Measurements from ENCODE around the gene PRAC1.

PRAC1 gene

DNA sequence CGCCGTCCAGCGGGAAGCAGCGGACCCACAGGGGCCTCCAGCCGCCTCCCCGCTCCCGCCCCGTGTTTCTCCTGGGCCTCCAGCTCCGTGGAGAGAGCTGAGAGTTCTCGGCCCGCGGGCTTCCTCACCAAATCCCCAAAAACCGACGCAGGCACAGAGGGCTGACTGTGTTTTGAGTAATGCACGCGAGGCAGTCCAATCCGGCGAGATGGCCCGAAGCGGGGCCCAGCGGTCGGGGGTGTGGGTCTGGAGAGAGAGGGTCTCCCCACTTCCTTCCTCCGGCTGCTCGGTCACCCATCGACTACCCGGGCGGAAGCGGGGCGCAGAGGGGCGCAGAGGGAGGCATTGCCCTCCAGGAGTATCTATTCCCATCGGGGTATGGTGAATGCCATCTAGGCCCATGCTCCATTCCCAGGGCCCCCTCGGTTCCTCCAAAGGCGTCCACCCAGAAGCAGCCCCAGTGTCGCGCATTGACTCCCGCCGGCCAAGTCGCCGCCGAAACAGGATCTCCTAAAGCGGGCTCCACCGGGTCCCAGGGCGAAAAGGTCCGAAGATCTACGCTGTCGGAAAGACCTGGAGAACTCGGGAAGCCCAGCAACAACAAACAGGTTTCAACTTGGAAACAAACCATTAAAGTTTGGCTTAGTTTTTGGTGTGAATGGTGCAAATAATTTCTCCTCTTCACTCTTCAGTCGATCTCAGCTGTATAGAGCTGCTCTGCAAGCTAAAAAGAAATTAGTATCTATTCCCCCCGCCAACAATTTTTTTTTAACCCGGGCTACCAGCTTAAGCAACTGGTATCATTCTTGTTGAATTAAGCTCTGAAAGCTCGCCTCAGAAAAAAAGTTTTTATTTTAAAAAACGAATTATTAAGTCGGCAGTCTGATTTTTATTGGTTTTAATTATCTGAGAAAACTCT, 25.4 kb upstream of the PRAC1 start:
- DNase-seq (ENCODE audit: low spot score), result no peak
- H3K9me3 ChIP-seq (ENCODE audit: severe bottlenecking), result no peaks in the 10 kb centered on the region
- H3K36me3 ChIP-seq (ENCODE audit: low read depth), result no peaks in the 10 kb centered on the region
- no peak for TF ChIP-seq CTCF (IDR thresholded peaks at IDR 0.05; ENCODE audit: poor library complexity, severe bottlenecking)
- H3K27ac ChIP-seq (ENCODE audit: poor library complexity, severe bottlenecking), result no peak overlapping the region
- no peak overlapping the region for H3K4me3 ChIP-seq (ENCODE audit: severe bottlenecking)
- ATAC-seq (ENCODE audit: low read depth), result no peak
- peaks cover 98% of the 10 kb centered on the region for H3K27me3 ChIP-seq (ENCODE audit: insufficient read depth, poor library complexity, severe bottlenecking)
- H3K4me1 ChIP-seq (ENCODE audit: insufficient read depth, poor library complexity, severe bottlenecking), result no peaks in the 10 kb centered on the region

- Histone ChIP-seq H3K27me3 (ENCODE audit: insufficient read depth, poor library complexity, severe bottlenecking) (peaks cover 98% of the 10 kb centered on the region), H3K27ac (ENCODE audit: poor library complexity, severe bottlenecking) (no peak overlapping the region), H3K36me3 (ENCODE audit: low read depth) (no peaks in the 10 kb centered on the region), H3K4me3 (ENCODE audit: severe bottlenecking) (no peak overlapping the region), H3K4me1 (ENCODE audit: insufficient read depth, poor library complexity, severe bottlenecking) (no peaks in the 10 kb centered on the region), H3K9me3 (ENCODE audit: severe bottlenecking) (no peaks in the 10 kb centered on the region)
- no peak for TF ChIP-seq CTCF (IDR thresholded peaks at IDR 0.05; ENCODE audit: poor library complexity, severe bottlenecking)
- no peak for ATAC-seq (ENCODE audit: low read depth)
- DNase-seq (ENCODE audit: low spot score), result no peak
Measured at GRCh38 chr17:48746916-48747444, 24.7 kb upstream of the PRAC1 start.

GRCh38 chr17:48745381-48746275, 23.3 kb upstream of the PRAC1 start:
- Histone ChIP-seq H3K27me3 (ENCODE audit: insufficient read depth, poor library complexity, severe bottlenecking) (peaks cover 98% of the 10 kb centered on the region), H3K27ac (ENCODE audit: poor library complexity, severe bottlenecking) (no peak overlapping the region)
- no peak for TF ChIP-seq CTCF (IDR thresholded peaks at IDR 0.05; ENCODE audit: poor library complexity, severe bottlenecking)

GRCh38 chr17:48740537-48740936, 18.2 kb upstream of the PRAC1 start:
- ATAC-seq (ENCODE audit: low read depth), result no peak
- no peaks in the 10 kb centered on the region for H3K36me3 ChIP-seq (ENCODE audit: low read depth)
- TF ChIP-seq CTCF (IDR thresholded peaks at IDR 0.05; ENCODE audit: poor library complexity, severe bottlenecking), result no peak
- no peaks in the 10 kb centered on the region for H3K9me3 ChIP-seq (ENCODE audit: severe bottlenecking)
- no peaks in the 10 kb centered on the region for H3K4me1 ChIP-seq (ENCODE audit: insufficient read depth, poor library complexity, severe bottlenecking)
- DNase-seq (ENCODE audit: low spot score), result no peak
- H3K4me3 ChIP-seq (ENCODE audit: severe bottlenecking), result no peak overlapping the region
- peaks cover 98% of the 10 kb centered on the region for H3K27me3 ChIP-seq (ENCODE audit: insufficient read depth, poor library complexity, severe bottlenecking)
- no peak overlapping the region for H3K27ac ChIP-seq (ENCODE audit: poor library complexity, severe bottlenecking)

More at GRCh38 chr17:48745381-48746275, 23.3 kb upstream of the PRAC1 start:
- no peaks in the 10 kb centered on the region for H3K9me3 ChIP-seq (ENCODE audit: severe bottlenecking)
- H3K36me3 ChIP-seq (ENCODE audit: low read depth), result no peaks in the 10 kb centered on the region
- H3K4me1 ChIP-seq (ENCODE audit: insufficient read depth, poor library complexity, severe bottlenecking), result no peaks in the 10 kb centered on the region
- DNase-seq (ENCODE audit: low spot score), result no peak
- ATAC-seq (ENCODE audit: low read depth), result no peak
- no peak overlapping the region for H3K4me3 ChIP-seq (ENCODE audit: severe bottlenecking)
